Neuronal stem cell (in vitro differentiated cells): ENCODE results near the gene DIPK1C.

Experiments
- DNase-seq: peaks from one replicate; pipeline ENCODE4 v3.0.0-alpha.2; 2013; ENCODE audit warnings: low spot score
- H2AFZ ChIP-seq: one replicate; pipeline ENCODE4 v1.6.1; 2013; ENCODE audit warnings: mild to moderate bottlenecking, low read length, inconsistent platforms
- H2AK5ac ChIP-seq: 2 replicates; pipeline ENCODE4 v1.6.1; 2013; ENCODE audit warnings: low read depth, mild to moderate bottlenecking, inconsistent platforms, low read length, moderate library complexity, mixed read lengths
- H2BK120ac ChIP-seq: 2 replicates; pipeline ENCODE4 v1.6.1; 2013; ENCODE audit warnings: low read depth, mild to moderate bottlenecking, inconsistent platforms, low read length, moderate library complexity, mixed read lengths
- H2BK12ac ChIP-seq: one replicate; pipeline ENCODE4 v1.6.1; 2013; ENCODE audit warnings: low read length, inconsistent platforms
- H2BK15ac ChIP-seq: 2 replicates; pipeline ENCODE4 v1.6.1; 2013; ENCODE audit warnings: mild to moderate bottlenecking, low read length, inconsistent platforms, mixed read lengths
- H2BK5ac ChIP-seq: one replicate; pipeline ENCODE4 v1.6.1; 2013; ENCODE audit warnings: inconsistent platforms, mild to moderate bottlenecking, low read length, moderate library complexity
- H3K14ac ChIP-seq: one replicate; pipeline ENCODE4 v1.6.1; 2013; ENCODE audit warnings: low read length, inconsistent platforms
- H3K18ac ChIP-seq: 2 replicates; pipeline ENCODE4 v1.6.1; 2013; ENCODE audit warnings: low read length, inconsistent platforms
- H3K23ac ChIP-seq: 2 replicates; pipeline ENCODE4 v1.6.1; 2013; ENCODE audit warnings: low read depth, mild to moderate bottlenecking, mixed read lengths, low read length, inconsistent platforms; ENCODE audit not compliant: poor library complexity
- H3K27ac ChIP-seq: replicated peaks from 3 replicates; pipeline ENCODE4 v1.5.1; 2013; ENCODE audit warnings: low read length, inconsistent platforms
- H3K27me3 ChIP-seq, 3 experiments: 2 replicates each; pipeline ENCODE4 v1.6.1; 2013; ENCODE audit warnings: low read length in 3 of 3, mild to moderate bottlenecking in 2 of 3, inconsistent platforms in 1 of 3, low read depth in 1 of 3, mixed read lengths in 1 of 3, moderate library complexity in 1 of 3; ENCODE audit not compliant: control insufficient read depth in 3 of 3, insufficient read depth in 3 of 3
- H3K36me3 ChIP-seq, 2 donors: replicated peaks in 1 of 2; 2 replicates each; pipeline ENCODE4 v1.6.1; 2013; ENCODE audit warnings: low read length in 2 of 2; ENCODE audit not compliant: control insufficient read depth in 2 of 2, insufficient read depth in 2 of 2
- H3K4ac ChIP-seq: 2 replicates; pipeline ENCODE4 v1.6.1; 2013; ENCODE audit warnings: inconsistent platforms, mild to moderate bottlenecking, low read length, moderate library complexity
- H3K4me1 ChIP-seq, 2 donors: 1 replicate in 1 of 2; 2 replicates in 1 of 2; pipeline ENCODE4 v1.6.1; 2013; ENCODE audit warnings: low read length in 2 of 2, low read depth in 1 of 2; ENCODE audit not compliant: control insufficient read depth in 2 of 2, insufficient read depth in 1 of 2
- H3K4me2 ChIP-seq: one replicate; pipeline ENCODE4 v1.6.1; 2013; ENCODE audit warnings: mild to moderate bottlenecking, low read length, inconsistent platforms; ENCODE audit not compliant: insufficient read depth, poor library complexity, severe bottlenecking
- H3K4me3 ChIP-seq, 2 donors: 2 replicates each; pipeline ENCODE4 v1.5.1; 2013; ENCODE audit warnings: low read length in 2 of 2, mild to moderate bottlenecking in 2 of 2, inconsistent platforms in 1 of 2, moderate library complexity in 1 of 2
- H3K79me1 ChIP-seq: one replicate; pipeline ENCODE4 v1.6.1; 2013; ENCODE audit warnings: low read depth, mild to moderate bottlenecking, inconsistent platforms, low read length, moderate library complexity
- H3K9ac ChIP-seq: one replicate; pipeline ENCODE4 v1.6.1; 2013; ENCODE audit warnings: mild to moderate bottlenecking, low read depth, low read length, inconsistent platforms; ENCODE audit not compliant: poor library complexity
- H3K9me3 ChIP-seq, 2 donors: replicated peaks in 1 of 2; 2 replicates each; pipeline versions ENCODE3 to v1.6.1; 2013; ENCODE audit warnings: low read length in 2 of 2, mild to moderate bottlenecking in 2 of 2, inconsistent platforms in 1 of 2, low read depth in 1 of 2, mixed read lengths in 1 of 2, moderate library complexity in 1 of 2; ENCODE audit not compliant: control insufficient read depth in 2 of 2, insufficient read depth in 1 of 2
- H4K8ac ChIP-seq: one replicate; pipeline ENCODE4 v1.6.1; 2013; ENCODE audit warnings: low read depth, mild to moderate bottlenecking, inconsistent platforms, low read length, moderate library complexity
- H4K91ac ChIP-seq: one replicate; pipeline ENCODE4 v1.6.1; 2013; ENCODE audit warnings: low read length, low read depth, mild to moderate bottlenecking, inconsistent platforms; ENCODE audit not compliant: poor library complexity
- WGBS, 2 donors: extraction: QIAGEN DNeasy Blood & Tissue Kit; methylation state at CpG; one replicate each; pipeline ENCODE4 v1.1.7; 2013; ENCODE audit warnings: missing lambda C conversion rate in 2 of 2, mixed read lengths in 1 of 2; ENCODE audit not compliant: insufficient read length in 2 of 2, insufficient replicate concordance in 1 of 2; ENCODE audit errors: extremely low coverage in 2 of 2; 5-methylcytosine and 5-hydroxymethylcytosine counted together

DIPK1C gene

DNA sequence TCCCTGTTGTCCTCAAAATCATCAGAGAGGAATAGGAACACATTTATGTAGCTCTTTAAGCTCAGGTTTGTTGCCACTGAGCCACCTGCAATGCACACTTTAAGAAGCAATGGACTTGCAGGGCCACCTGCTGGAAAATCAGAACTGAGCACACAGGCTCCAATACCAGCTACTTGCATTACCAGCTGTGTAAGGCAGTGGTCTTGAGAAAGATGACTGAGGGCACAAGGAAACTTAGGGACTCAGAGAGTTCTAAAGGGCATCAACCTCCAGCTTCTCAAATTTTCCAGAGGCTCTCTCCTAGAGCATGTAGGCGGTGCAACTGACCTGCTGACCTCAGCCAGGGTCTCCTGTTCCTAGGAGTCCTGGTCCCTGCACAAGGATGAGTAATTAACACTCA, 36.6 kb upstream of the DIPK1C start:
- no peak overlapping the region for H2AFZ ChIP-seq

DNA sequence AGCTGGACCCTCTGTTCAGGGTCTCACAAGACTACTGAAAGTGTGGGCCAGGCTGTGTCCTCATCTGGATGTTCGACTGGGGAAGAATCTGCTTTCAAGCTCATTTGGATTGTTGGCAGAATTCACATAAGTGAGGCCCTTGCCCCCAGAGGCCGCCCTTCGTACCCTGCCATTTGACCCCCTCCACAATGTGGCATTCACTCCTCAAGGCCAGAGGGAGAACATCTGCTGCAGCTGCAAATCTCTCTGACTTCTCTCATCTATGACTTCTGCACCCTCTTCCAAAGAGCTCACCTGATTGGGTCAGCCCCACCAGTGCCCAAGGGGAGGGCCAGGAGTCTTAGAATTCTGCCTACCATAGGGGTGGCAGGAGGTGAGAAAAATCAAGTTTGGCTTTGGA, 35.2 kb upstream of the DIPK1C start:
- DNase-seq = no peak
- Histone ChIP-seq H3K27me3 (peaks cover 0 to 8% (median 0%) of the 10 kb centered on the region in 3 experiments), H2AFZ (no peak overlapping the region), H3K18ac (no peak overlapping the region), H3K4me1 (peaks cover 3 to 7% of the 10 kb centered on the region in 2 donors), H2BK15ac (no peak overlapping the region), H3K4me3 (peak overlapping the region in 1 of 2 donors; percentile 28), H2AK5ac (no peak overlapping the region), H2BK12ac (no peak overlapping the region), H4K8ac (no peak overlapping the region), H3K79me1 (peaks cover under 1% of the 10 kb centered on the region), H3K27ac (no peak overlapping the region), H3K4ac (no peak overlapping the region), H3K4me2 (no peak overlapping the region), H3K14ac (no peak overlapping the region), H3K36me3 (no peaks in the 10 kb centered on the region), H4K91ac (no peak overlapping the region), H2BK5ac (no peak overlapping the region), H3K23ac (no peak overlapping the region), H3K9me3 (peaks cover 0 to 6% of the 10 kb centered on the region in 2 donors), H3K9ac (no peak overlapping the region), H2BK120ac (no peak overlapping the region)
- WGBS, 2 donors = no CpG with 5 or more reads among the region's 3 CpGs

More for the DNA sequence above, 36.6 kb upstream of the DIPK1C start:
- Histone ChIP-seq H4K8ac (no peak overlapping the region), H4K91ac (no peak overlapping the region), H3K27ac (no peak overlapping the region), H3K36me3 (peaks cover under 1 to 14% of the 10 kb centered on the region in 2 donors), H3K4ac (peak overlapping the region; percentile 26), H3K18ac (peak overlapping the region; percentile 23), H3K9ac (peak overlapping the region; percentile 45), H3K23ac (no peak overlapping the region), H2BK12ac (no peak overlapping the region), H3K27me3 (peaks cover 0 to 6% (median 0%) of the 10 kb centered on the region in 3 experiments), H3K4me2 (no peak overlapping the region), H3K4me1 (peaks cover 5 to 11% of the 10 kb centered on the region in 2 donors), H3K4me3 (no peak overlapping the region), H3K14ac (no peak overlapping the region), H3K79me1 (peaks cover 4% of the 10 kb centered on the region), H2BK120ac (no peak overlapping the region), H3K9me3 (peaks cover 0 to 6% of the 10 kb centered on the region in 2 donors), H2AK5ac (no peak overlapping the region), H2BK5ac (no peak overlapping the region), H2BK15ac (no peak overlapping the region)
- WGBS, 2 donors = no CpG with 5 or more reads among the region's 1 CpG
- peak; percentile 47 for DNase-seq

DNA sequence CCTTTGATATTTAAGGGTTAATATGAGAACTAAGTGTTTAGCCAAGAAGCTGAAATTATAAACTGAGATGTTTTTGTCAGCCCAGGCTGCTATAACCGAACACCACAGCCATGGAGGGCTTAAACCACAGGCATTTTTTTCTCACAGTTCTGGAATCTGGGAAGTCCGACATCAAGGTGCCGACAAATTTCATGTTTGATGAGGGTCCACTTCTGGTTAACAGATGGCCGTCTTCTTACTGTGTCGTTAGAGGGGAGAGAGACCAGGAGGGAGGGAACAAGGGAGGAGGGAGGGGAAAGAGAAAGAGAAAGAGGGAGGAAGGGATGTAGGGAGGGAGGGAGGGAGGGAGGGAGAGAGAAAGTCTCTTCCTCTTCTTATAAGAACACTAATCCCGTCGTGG, 32.6 kb upstream of the DIPK1C start:
- Histone ChIP-seq H3K27ac (no peak overlapping the region), H3K4ac (no peak overlapping the region), H4K8ac (no peak overlapping the region), H3K14ac (no peak overlapping the region), H2AFZ (no peak overlapping the region), H3K4me1 (peaks cover 12 to 13% of the 10 kb centered on the region in 2 donors), H2BK15ac (no peak overlapping the region), H3K4me2 (no peak overlapping the region), H3K18ac (no peak overlapping the region), H3K27me3 (peaks cover 0 to 11% (median 0%) of the 10 kb centered on the region in 3 experiments), H3K23ac (no peak overlapping the region), H2BK5ac (no peak overlapping the region), H2BK120ac (no peak overlapping the region), H3K9ac (no peak overlapping the region), H2BK12ac (no peak overlapping the region), H3K4me3 (no peak overlapping the region), H3K36me3 (no peaks in the 10 kb centered on the region), H3K9me3 (peaks cover 0 to 6% of the 10 kb centered on the region in 2 donors), H4K91ac (no peak overlapping the region), H3K79me1 (no peaks in the 10 kb centered on the region), H2AK5ac (no peak overlapping the region)
- DNase-seq = no peak
- WGBS, 2 donors = no CpG with 5 or more reads among the region's 7 CpGs

DNA sequence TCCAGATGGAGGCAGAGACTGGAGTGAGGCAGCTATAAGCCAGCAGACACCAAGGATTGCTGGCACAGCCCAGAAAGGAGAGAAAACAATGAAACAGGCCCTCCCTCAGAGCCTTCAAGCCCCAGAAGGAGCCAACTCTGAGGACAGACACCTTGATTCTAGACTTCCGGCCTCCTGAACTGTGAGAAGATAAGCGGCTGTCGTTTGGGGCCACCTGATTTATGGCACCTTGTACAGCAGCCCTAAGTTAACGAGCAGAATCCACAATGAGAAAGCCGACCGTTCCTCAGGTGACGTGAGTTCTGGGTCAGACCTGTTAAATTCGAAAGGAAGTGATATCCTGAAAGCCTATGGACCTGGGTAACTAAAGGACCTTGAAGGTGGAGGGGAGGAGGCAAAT, 31.8 kb upstream of the DIPK1C start:
- H2BK120ac ChIP-seq = no peak overlapping the region
- DNase-seq = no peak
- H3K4me1 ChIP-seq = peaks cover 12 to 13% of the 10 kb centered on the region in 2 donors
- no peak overlapping the region for H2BK5ac ChIP-seq
- no peak overlapping the region for H3K18ac ChIP-seq
- H3K79me1 ChIP-seq = no peaks in the 10 kb centered on the region
- peaks cover 0 to 11% (median 0%) of the 10 kb centered on the region in 3 experiments for H3K27me3 ChIP-seq
- H3K36me3 ChIP-seq = no peaks in the 10 kb centered on the region
- no CpG with 5 or more reads among the region's 8 CpGs for WGBS, 2 donors
- no peak overlapping the region for H3K4me2 ChIP-seq
- H3K4ac ChIP-seq = no peak overlapping the region
- no peak overlapping the region for H2AK5ac ChIP-seq
- H3K9me3 ChIP-seq = peaks cover 0 to 6% of the 10 kb centered on the region in 2 donors
- no peak overlapping the region for H3K9ac ChIP-seq
- H3K23ac ChIP-seq = no peak overlapping the region
- H4K8ac ChIP-seq = no peak overlapping the region
- no peak overlapping the region for H3K4me3 ChIP-seq
- H3K27ac ChIP-seq = no peak overlapping the region
- H2BK15ac ChIP-seq = no peak overlapping the region
- no peak overlapping the region for H3K14ac ChIP-seq
- H2AFZ ChIP-seq = peak overlapping the region; percentile 39
- H2BK12ac ChIP-seq = no peak overlapping the region
- H4K91ac ChIP-seq = no peak overlapping the region
